ENCODE measurements around the gene VWA3B. TPM values are rescaled to one million over a fixed set of nuclear protein-coding genes. Genes with fewer than 3 reads are reported as not detected.

VWA3B gene
- total RNA-seq, 1 experiment from 2014 or later: not detected

GRCh38 chr2:98293931-98294687 is 207.1 kb downstream of the VWA3B start:
- Mint-ChIP-seq H3K9me3 (peaks cover 3 to 7% of the 10 kb centered on the region in 2 experiments; a peak in 2 of 5 replicates), H3K4me3 (no peak overlapping the region), H3K36me3 (ENCODE audit: insufficient read depth in 1 of 3, low read depth in 3 of 3) (peaks cover 0 to 2% (median 0%) of the 10 kb centered on the region in 3 experiments; a peak in 2 of 7 replicates), H3K4me1 (peaks cover 5 to 10% of the 10 kb centered on the region in 2 experiments), H3K27ac (no peak overlapping the region), H3K27me3 (ENCODE audit: low read depth) (peaks cover 2% of the 10 kb centered on the region; the same call in 1 of the 2 replicates)
- Histone ChIP-seq H4K20me1 (ENCODE audit: control insufficient read depth, insufficient read depth, insufficient read length) (no peaks in the 10 kb centered on the region), H2BK15ac (ENCODE audit: low read depth, low read length) (no peak overlapping the region), H3K79me1 (ENCODE audit: insufficient read depth, low read depth, low read length, poor library complexity, severe bottlenecking) (no peaks in the 10 kb centered on the region), H3K9ac (ENCODE audit: extremely low read depth, insufficient read length, low read length) (no peak overlapping the region), H3T11ph (ENCODE audit: low read length) (no peak overlapping the region), H2BK120ac (ENCODE audit: low read depth, low read length, poor library complexity, severe bottlenecking) (no peak overlapping the region), H3K4ac (ENCODE audit: low read depth, low read length) (no peak overlapping the region), H3K56ac (ENCODE audit: insufficient read length, low read depth, low read length) (no peak overlapping the region), H3K4me2 (ENCODE audit: insufficient read depth, insufficient read length, low read length) (no peak overlapping the region), H3K79me2 (ENCODE audit: insufficient read depth, low read length) (no peaks in the 10 kb centered on the region), H2AK5ac (ENCODE audit: insufficient read length, low read length) (no peak overlapping the region), H3K18ac (ENCODE audit: insufficient read length, low read depth, low read length) (no peak overlapping the region), H2BK20ac (ENCODE audit: low read depth, low read length, poor library complexity, severe bottlenecking) (no peak overlapping the region), H3K4me1 (ENCODE audit: insufficient read depth, low read length) (no peaks in the 10 kb centered on the region), H4K91ac (ENCODE audit: insufficient read length, low read depth, low read length) (no peak overlapping the region), H4K8ac (replicated peaks; ENCODE audit: insufficient read length, low read depth, low read length) (no peak overlapping the region), H2BK12ac (ENCODE audit: insufficient read length, low read depth, low read length) (no peak overlapping the region), H4K5ac (ENCODE audit: insufficient read length, low read depth, low read length) (no peak overlapping the region), H3K27ac (ENCODE audit: insufficient read length, low read depth, low read length) (no peak overlapping the region), H3K14ac (ENCODE audit: insufficient read depth, low read length) (no peak overlapping the region), H3K27me3 (ENCODE audit: insufficient read depth, low read length) (no peaks in the 10 kb centered on the region), H2AFZ (ENCODE audit: low read length) (no peak overlapping the region), H3K23me2 (ENCODE audit: insufficient read length, low read depth, low read length, poor library complexity, severe bottlenecking) (no peaks in the 10 kb centered on the region), H3K23ac (ENCODE audit: insufficient read length, low read depth, low read length) (no peak overlapping the region), H3K9me3 (ENCODE audit: control insufficient read depth, low read depth, low read length) (no peaks in the 10 kb centered on the region), H2BK5ac (ENCODE audit: insufficient read length, low read length) (no peak overlapping the region)
- WGBS (ENCODE audit: extremely low coverage, insufficient read length, low lambda C conversion rate): no CpG with 5 or more reads among the region's 12 CpGs
- no peak for TF ChIP-seq CTCF (conservative IDR thresholded peaks at IDR 0.05)
- DNase-seq: no peak
